Thoracic aorta (tissue), 2 donors: ENCODE results near the gene GPR158. TPM values are rescaled to one million over a fixed set of nuclear protein-coding genes. Genes with fewer than 3 reads are reported as not detected.

Source experiments
- ATAC-seq: fragments of 150-250 bp; one replicate; pipeline ENCODE4 v1.8.0; 2017; ENCODE audit warnings: low read depth; ENCODE audit not compliant: insufficient number of reproducible peaks, low FRiP score
- DNase-seq: peaks from one replicate; pipeline ENCODE4 v3.0.0-alpha.2; 2020; ENCODE audit warnings: low spot score
- H3K27ac ChIP-seq, 2 donors: fragments of 200-600 bp; sonication (generic); 1 replicate in 1 of 2; 2 replicates in 1 of 2; pipeline ENCODE4 v1.5.1; 2016; ENCODE audit warnings: mild to moderate bottlenecking in 2 of 2, moderate library complexity in 2 of 2
- H3K27me3 ChIP-seq: fragments of 200-600 bp; sonication (generic); replicated peaks from 2 replicates; pipeline ENCODE4 v1.6.0; 2016; ENCODE audit warnings: mild to moderate bottlenecking; ENCODE audit not compliant: insufficient read depth
- H3K36me3 ChIP-seq: fragments of 200-600 bp; sonication (generic); one replicate; pipeline ENCODE4 v1.5.1; 2016
- H3K4me1 ChIP-seq, 2 donors: fragments of 200-600 bp; sonication (generic); 1 replicate in 1 of 2; 2 replicates in 1 of 2; pipeline versions ENCODE4 v1.5.1 to v1.6.0; 2016; ENCODE audit warnings: low read depth in 2 of 2, mild to moderate bottlenecking in 1 of 2; ENCODE audit not compliant: control insufficient read depth in 1 of 2
- H3K4me3 ChIP-seq: fragments of 200-600 bp; sonication (generic); 2 replicates; pipeline ENCODE4 v1.5.1; 2016; ENCODE audit warnings: mild to moderate bottlenecking
- H3K9me3 ChIP-seq: fragments of 200-600 bp; sonication (generic); 2 replicates; pipeline ENCODE4 v1.5.1; 2016
- CTCF ChIP-seq: fragments of 200-600 bp; sonication (generic); IDR thresholded peaks from one replicate; pipeline ENCODE4 v1.5.1; 2019; ENCODE audit warnings: antibody characterized with exemption
- total RNA-seq, 2 donors: library from RNA; depleted of rRNA; stranded (reverse); fragments of >200 nt; gene quantifications; one replicate each; pipeline versions ENCODE4 v1.1.0 to v1.2.3, GENCODE V29; 2016

The GPR158 gene
- total RNA-seq, 2 donors from 2014 or later, result not detected

GRCh38 chr10:25504306-25504705, 329.5 kb downstream of the GPR158 start:
- DNase-seq, result no peak
- Histone ChIP-seq H3K27me3 (no peaks in the 10 kb centered on the region), H3K4me3 (no peak overlapping the region), H3K4me1 (no peaks in the 10 kb centered on the region), H3K27ac (no peak overlapping the region), H3K9me3 (no peaks in the 10 kb centered on the region), H3K36me3 (no peaks in the 10 kb centered on the region)
- ATAC-seq, result no peak
- TF ChIP-seq CTCF, result no peak

- no peaks in the 10 kb centered on the region for H3K27me3 ChIP-seq
- H3K36me3 ChIP-seq, result no peaks in the 10 kb centered on the region
- no peak overlapping the region for H3K27ac ChIP-seq
- no peaks in the 10 kb centered on the region for H3K4me1 ChIP-seq
- no peak overlapping the region for H3K4me3 ChIP-seq
- no peaks in the 10 kb centered on the region for H3K9me3 ChIP-seq
- TF ChIP-seq CTCF, result no peak
- DNase-seq (no peak), ATAC-seq (no peak)
Observed at GRCh38 chr10:25504838-25505237, 330.0 kb downstream of the GPR158 start.

- no peak overlapping the region for H3K4me3 ChIP-seq
- no peak for DNase-seq
Observed at GRCh38 chr10:25505466-25505865, 330.7 kb downstream of the GPR158 start.

GRCh38 chr10:25506821-25507335, 332.1 kb downstream of the GPR158 start:
- no peak for TF ChIP-seq CTCF
- no peak for ATAC-seq
- H3K4me3 ChIP-seq, result no peak overlapping the region
- no peak overlapping the region for H3K27ac ChIP-seq
- H3K4me1 ChIP-seq, result no peaks in the 10 kb centered on the region
- H3K9me3 ChIP-seq, result no peaks in the 10 kb centered on the region
- DNase-seq, result no peak
- H3K36me3 ChIP-seq, result no peaks in the 10 kb centered on the region
- no peaks in the 10 kb centered on the region for H3K27me3 ChIP-seq

More at GRCh38 chr10:25505466-25505865, 330.7 kb downstream of the GPR158 start:
- H3K36me3 ChIP-seq, result no peaks in the 10 kb centered on the region
- no peaks in the 10 kb centered on the region for H3K9me3 ChIP-seq
- no peaks in the 10 kb centered on the region for H3K27me3 ChIP-seq
- no peaks in the 10 kb centered on the region for H3K4me1 ChIP-seq
- TF ChIP-seq CTCF, result no peak
- no peak overlapping the region for H3K27ac ChIP-seq
- ATAC-seq, result no peak

- TF ChIP-seq CTCF, result no peak
- Histone ChIP-seq H3K9me3 (no peaks in the 10 kb centered on the region), H3K36me3 (no peaks in the 10 kb centered on the region), H3K27me3 (no peaks in the 10 kb centered on the region), H3K27ac (no peak overlapping the region), H3K4me3 (no peak overlapping the region), H3K4me1 (no peaks in the 10 kb centered on the region)
- DNase-seq, result no peak
- no peak for ATAC-seq
Observed at GRCh38 chr10:25508112-25508815, 333.5 kb downstream of the GPR158 start.
